HepG2 (cell line): Measurements from ENCODE around the gene CTNNBIP1.

Experiments used
- BRF2 ChIP-seq: sonication (generic); formaldehyde crosslinking; IDR thresholded peaks from 2 replicates; pipeline ENCODE4 v1.8.1; 2022; ENCODE audit warnings: mild to moderate bottlenecking, missing genetic modification reagents
- CBX1 ChIP-seq: IDR thresholded peaks from one replicate; pipeline ENCODE4 v1.6.1; 2016; ENCODE audit warnings: antibody characterized with exemption, low read depth
- CTCF ChIP-seq: sonication (generic); formaldehyde crosslinking; IDR thresholded peaks from 2 replicates; pipeline ENCODE4 v1.5.0; 2020; ENCODE audit warnings: mild to moderate bottlenecking, missing genetic modification reagents, moderate library complexity
- FOSL1 ChIP-seq: sonication (generic); formaldehyde crosslinking; IDR thresholded peaks from 2 replicates; pipeline ENCODE4 v1.9.0; 2021; ENCODE audit warnings: missing genetic modification reagents, borderline replicate concordance
- FOXA1 ChIP-seq, 2 experiments: fragments of 450-650 bp in 1 of 2; sonication (generic) in 1 of 2; formaldehyde crosslinking in 1 of 2; IDR thresholded peaks; 2 replicates each; pipeline versions ENCODE4 v1.4.0 to v1.6.1; 2016 to 2020; ENCODE audit warnings: missing genetic modification reagents in 1 of 2
- MAZ ChIP-seq, 2 experiments: sonication (generic) in 1 of 2; formaldehyde crosslinking in 1 of 2; IDR thresholded peaks; 2 replicates each; pipeline versions ENCODE4 v1.5.0 to v1.6.1; 2012 to 2020; ENCODE audit warnings: low read depth in 2 of 2, mild to moderate bottlenecking in 2 of 2, borderline replicate concordance in 1 of 2, improper control_type of control experiment in 1 of 2, low read length in 1 of 2, missing genetic modification reagents in 1 of 2, moderate library complexity in 1 of 2
- MED1 ChIP-seq: sonication (generic); formaldehyde crosslinking; IDR thresholded peaks from 2 replicates; pipeline ENCODE4 v1.4.0; 2020; ENCODE audit warnings: missing genetic modification reagents
- MYC ChIP-seq: sonication (generic); formaldehyde crosslinking; IDR thresholded peaks from 2 replicates; pipeline ENCODE4 v1.9.0; 2021; ENCODE audit warnings: missing genetic modification reagents, borderline replicate concordance
- NFIC ChIP-seq: IDR thresholded peaks from 2 replicates; pipeline ENCODE4 v1.6.1; 2012; ENCODE audit warnings: mild to moderate bottlenecking, low read length, inconsistent platforms
- TCF12 ChIP-seq, 2 experiments: fragments of 450-650 bp in 1 of 2; sonication (generic) in 1 of 2; formaldehyde crosslinking in 1 of 2; IDR thresholded peaks; 2 replicates each; pipeline versions ENCODE4 v1.6.1 to v1.8.0; 2017 to 2022; ENCODE audit warnings: antibody characterized with exemption in 1 of 2, mild to moderate bottlenecking in 1 of 2, missing genetic modification reagents in 1 of 2, moderate library complexity in 1 of 2
- TCF7L2 ChIP-seq: IDR thresholded peaks from 2 replicates; pipeline ENCODE4 v1.6.1; 2011; ENCODE audit warnings: mild to moderate bottlenecking, low read depth, low read length, moderate library complexity
- ZNF10 ChIP-seq: sonication (generic); formaldehyde crosslinking; IDR thresholded peaks from 2 replicates; pipeline ENCODE4 v1.4.0; 2020; ENCODE audit warnings: mild to moderate bottlenecking, low read depth, missing genetic modification reagents, borderline replicate concordance
- ZNF232 ChIP-seq: sonication (generic); formaldehyde crosslinking; IDR thresholded peaks from 2 replicates; pipeline ENCODE4 v1.4.0; 2020; ENCODE audit warnings: missing genetic modification reagents, borderline replicate concordance
- ZNF816 ChIP-seq: sonication (generic); formaldehyde crosslinking; IDR thresholded peaks from 2 replicates; pipeline ENCODE4 v1.8.0; 2022; ENCODE audit warnings: missing genetic modification reagents, mild to moderate bottlenecking, borderline replicate concordance

GRCh38 chr1:9836632-9836960 lies 73.5 kb downstream of the CTNNBIP1 start:
- TF ChIP-seq TCF12 (IDR thresholded peaks at IDR 0.05) = no peak
- TF ChIP-seq TCF12 (CRISPR knock-in tag; IDR thresholded peaks at IDR 0.05) = no peak
- TF ChIP-seq TCF7L2 = no peak
- no peak for TF ChIP-seq MYC (CRISPR knock-in tag)
- TF ChIP-seq BRF2 (CRISPR knock-in tag) = no peak
- TF ChIP-seq ZNF10 (CRISPR knock-in tag) = no peak
- no peak for TF ChIP-seq FOSL1 (CRISPR knock-in tag)
- no peak for TF ChIP-seq CTCF (CRISPR knock-in tag)
- TF ChIP-seq ZNF232 (CRISPR knock-in tag) = no peak
- no peak for TF ChIP-seq FOXA1 (IDR thresholded peaks at IDR 0.05)
- TF ChIP-seq FOXA1 (CRISPR knock-in tag; IDR thresholded peaks at IDR 0.05) = no peak
- TF ChIP-seq NFIC = no peak
- TF ChIP-seq CBX1 = no peak
- TF ChIP-seq ZNF816 (CRISPR knock-in tag) = no peak
- TF ChIP-seq MED1 = no peak
- no peak for TF ChIP-seq MAZ (IDR thresholded peaks at IDR 0.05; ENCODE audit: borderline replicate concordance, low read depth, low read length)
- no peak for TF ChIP-seq MAZ (CRISPR knock-in tag; IDR thresholded peaks at IDR 0.05; ENCODE audit: low read depth)
